K562 (cell line): ENCODE measurements around the gene DELE1. TPM values are rescaled to one million over a fixed set of nuclear protein-coding genes. Genes with fewer than 3 reads are reported as not detected.

Experiments
- ATAC-seq: fragments of 200-7000 bp; cut with Tn5 transposase; 3 replicates; pipeline ENCODE4 v1.9.1; 2020; ENCODE audit warnings: moderate library complexity
- BruUV-seq: library from RNA; stranded (reverse); fragments of 400-500 nt; replicated peaks from 2 replicates; lab custom pipeline; 2021; lab: Mats Ljungman, UMichigan
- CTCF ChIA-PET: fragments of 300-600 bp; formaldehyde crosslinking; extraction: SDS; loops from one replicate; lab custom pipeline; 2021; ENCODE audit warnings: low intra/inter-chr PET ratio; lab: Yijun Ruan, JAX
- POLR2A ChIA-PET: fragments of 300-600, 350-650 bp; sonication (Branson Sonifier 250); formaldehyde crosslinking; extraction: SDS; loops from one replicate; lab custom pipeline; 2021; ENCODE audit warnings: antibody characterized with exemption, inconsistent platforms; lab: Yijun Ruan, JAX
- DNase-seq, 4 experiments: peaks; one replicate each; pipeline versions ENCODE4 v3.0.0 to v3.0.0-alpha.2; 2011 to 2018; ENCODE audit warnings: low spot score in 3 of 4, mixed read lengths in 3 of 4; ENCODE audit errors: extremely low read depth in 1 of 4
- FAIRE-seq: peaks from 2 replicates; lab custom pipeline; 2011; peaks lifted over from hg19 to GRCh38; lab: Jason Lieb, UNC
- H2AFZ ChIP-seq: 2 replicates; pipeline ENCODE4 v1.6.0; 2011; ENCODE audit warnings: low read depth, low read length, control low read depth, inconsistent platforms
- H3K27ac ChIP-seq: fragments of 200-600 bp; 3 replicates; pipeline ENCODE4 v1.8.0; 2011; ENCODE audit warnings: low read depth, mild to moderate bottlenecking, control low read depth, inconsistent platforms, low read length, moderate library complexity, mixed read lengths; ENCODE audit errors: extremely low read depth
- H3K27me3 ChIP-seq, 2 experiments: fragments of 300-600 bp in 1 of 2; 2 replicates in 1 of 2; 3 replicates in 1 of 2; pipeline versions ENCODE4 v1.6.0 to v1.8.0; 2011; ENCODE audit warnings: inconsistent platforms in 2 of 2, low read length in 2 of 2, mild to moderate bottlenecking in 1 of 2, mixed read lengths in 1 of 2, moderate library complexity in 1 of 2; ENCODE audit not compliant: control insufficient read depth in 2 of 2, insufficient read depth in 2 of 2
- H3K36me3 ChIP-seq: fragments of 300-600 bp; 3 replicates; pipeline ENCODE4 v1.8.0; 2011; ENCODE audit warnings: mild to moderate bottlenecking, low read length, inconsistent platforms; ENCODE audit not compliant: control insufficient read depth, insufficient read depth
- H3K4me1 ChIP-seq, 2 experiments: fragments of 200-600 bp in 1 of 2; replicated peaks in 1 of 2; 2 replicates in 1 of 2; 3 replicates in 1 of 2; pipeline versions ENCODE4 v1.5.1 to v1.8.0; 2011; ENCODE audit warnings: inconsistent platforms in 2 of 2, low read length in 2 of 2, mild to moderate bottlenecking in 1 of 2, mixed read lengths in 1 of 2, moderate library complexity in 1 of 2; ENCODE audit not compliant: control insufficient read depth in 2 of 2, insufficient read depth in 2 of 2
- H3K4me2 ChIP-seq: 2 replicates; pipeline ENCODE4 v1.6.1; 2011; ENCODE audit warnings: low read length, control low read depth, inconsistent platforms, mixed read lengths; ENCODE audit not compliant: insufficient read depth
- H3K4me3 ChIP-seq: fragments of 200-600 bp; sonication (generic), shearing (Covaris generic); 2 replicates; pipeline ENCODE4 v1.5.1; 2016; ENCODE audit warnings: control low read depth, inconsistent platforms
- H3K79me2 ChIP-seq: fragments of 200-600 bp; 3 replicates; pipeline ENCODE4 v1.8.0; 2011; ENCODE audit warnings: low read length, inconsistent platforms; ENCODE audit not compliant: control insufficient read depth, insufficient read depth
- H3K9ac ChIP-seq, 2 experiments: 2 replicates each; pipeline versions ENCODE4 v1.6.0 to v1.6.1; 2011; ENCODE audit warnings: low read depth in 2 of 2, low read length in 2 of 2, control low read depth in 1 of 2, inconsistent platforms in 1 of 2, mild to moderate bottlenecking in 1 of 2, mixed read lengths in 1 of 2; ENCODE audit not compliant: insufficient read depth in 1 of 2
- H3K9me1 ChIP-seq: one replicate; pipeline ENCODE4 v1.6.0; 2011; ENCODE audit warnings: inconsistent platforms, mild to moderate bottlenecking, low read length, moderate library complexity; ENCODE audit not compliant: control insufficient read depth, insufficient read depth
- H3K9me3 ChIP-seq: replicated peaks from 2 replicates; pipeline ENCODE4 v1.5.1; 2011; ENCODE audit warnings: low read depth, low read length, inconsistent platforms; ENCODE audit not compliant: control insufficient read depth, insufficient read depth
- H4K20me1 ChIP-seq: replicated peaks from 2 replicates; pipeline ENCODE4 v1.6.1; 2011; ENCODE audit warnings: low read length, inconsistent platforms, mixed read lengths; ENCODE audit not compliant: control insufficient read depth, insufficient read depth
- HDAC8 ChIP-seq: fragments of 450-650 bp; IDR thresholded peaks from 2 replicates; pipeline ENCODE4 v1.6.1; 2016; ENCODE audit warnings: mild to moderate bottlenecking, missing genetic modification characterization, moderate library complexity, missing compliant biosample characterization
- HSF4 ChIP-seq: fragments of 250-450 bp; sonication (Bioruptor Pico); IDR thresholded peaks from 2 replicates; pipeline ENCODE4 v2.1.2; 2022; ENCODE audit warnings: mild to moderate bottlenecking, moderate library complexity, borderline replicate concordance
- NFATC3 ChIP-seq: fragments of 450-650 bp; IDR thresholded peaks from 2 replicates; pipeline ENCODE4 v1.6.1; 2017; ENCODE audit warnings: mild to moderate bottlenecking
- PTBP1 ChIP-seq: fragments of 200-400 bp; formaldehyde crosslinking; IDR thresholded peaks from 2 replicates; pipeline ENCODE4 v1.6.1; 2017; ENCODE audit warnings: low read depth, low read length
- SIN3A ChIP-seq, 2 experiments: fragments of 150-350 bp in 1 of 2; IDR thresholded peaks; 2 replicates each; pipeline ENCODE4 v1.6.1; 2011 to 2016; ENCODE audit warnings: borderline replicate concordance in 2 of 2, low read depth in 2 of 2, low read length in 2 of 2, mild to moderate bottlenecking in 2 of 2, moderate library complexity in 2 of 2; ENCODE audit not compliant: control insufficient read depth in 1 of 2
- SREBF1 ChIP-seq: fragments of 150-350 bp; IDR thresholded peaks from 2 replicates; pipeline ENCODE4 v1.6.1; 2014; ENCODE audit warnings: antibody characterized with exemption, low read depth, low read length, borderline replicate concordance
- TRIM24 ChIP-seq, 2 experiments: fragments of 450-650 bp; IDR thresholded peaks; 2 replicates each; pipeline ENCODE4 v1.6.1; 2016
- YY1 ChIP-seq, 3 experiments: IDR thresholded peaks; 2 replicates each; pipeline ENCODE4 v1.6.1; 2011; ENCODE audit warnings: low read length in 2 of 3, mild to moderate bottlenecking in 2 of 3, moderate library complexity in 2 of 3, borderline replicate concordance in 1 of 3, control low read depth in 1 of 3, low read depth in 1 of 3; ENCODE audit not compliant: insufficient read depth in 3 of 3, insufficient replicate concordance in 2 of 3, control insufficient read depth in 1 of 3, insufficient read length in 1 of 3; ENCODE audit errors: extremely low read depth in 1 of 3
- ZBED1 ChIP-seq: IDR thresholded peaks from 2 replicates; pipeline ENCODE4 v1.6.1; 2014
- ZFPM2 ChIP-seq: fragments of 250-450 bp; sonication (Bioruptor Pico); IDR thresholded peaks from 2 replicates; pipeline ENCODE4 v1.5.1; 2022; ENCODE audit warnings: mild to moderate bottlenecking
- ZNF175 ChIP-seq: fragments of 200-800 bp; sonication (Bioruptor generic); IDR thresholded peaks from 2 replicates; pipeline ENCODE4 v1.6.1; 2016; ENCODE audit warnings: low read depth, mild to moderate bottlenecking, missing genetic modification characterization, missing compliant biosample characterization
- ZNF282 ChIP-seq: sonication (generic); formaldehyde crosslinking; IDR thresholded peaks from 2 replicates; pipeline ENCODE4 v1.8.1; 2023; ENCODE audit warnings: missing genetic modification reagents
- WGBS: fragments of 100-300 bp; shearing (Covaris generic); methylation state at CpG from one replicate; pipeline ENCODE4 v1.1.6; 2016; ENCODE audit warnings: low coverage, mixed read lengths; ENCODE audit not compliant: insufficient coverage; ENCODE audit errors: missing lambda C conversion rate; 5-methylcytosine and 5-hydroxymethylcytosine counted together
- in situ Hi-C: fragments of 300-500 bp; cut with MboI; formaldehyde crosslinking; loops from 4 replicates; pipeline ENCODE4 v1.15.0; 2018; ENCODE audit warnings: inconsistent platforms, mixed read lengths
- intact Hi-C: fragments of 100-400 bp; cut with micrococcal nuclease; formaldehyde crosslinking; loops from 2 replicates; pipeline ENCODE4 v1.14.2; 2022
- polyA plus RNA-seq, 8 experiments: library from polyadenylated mRNA; depleted of rRNA in 4 of 8; stranded (reverse) in 5 of 8; unstranded in 3 of 8; fragments of >200 nt; fragmentation: Nextera tagmentation in 2 of 8; fragmentation: Illumina TruSeq in 1 of 8; extraction: Ambion mirVana in 2 of 8; extraction: Trizol in 1 of 8; gene quantifications; 2 replicates each; pipeline versions ENCODE4 v1.2.1 to v1.2.3, GENCODE V29; 2011 to 2014; ENCODE audit warnings: inconsistent platforms in 1 of 8, missing spikeins in 1 of 8
- total RNA-seq, 7 experiments: library from RNA; depleted of rRNA in 6 of 7; stranded (reverse); fragments of >200 nt in 6 of 7; fragmentation: Illumina TruSeq in 2 of 7; extraction: Trizol in 2 of 7; gene quantifications; 2 replicates each; pipeline versions ENCODE4 v1.2.1 to v1.2.3, GENCODE V29; 2011 to 2021; ENCODE audit warnings: low replicate concordance in 1 of 7
- TF ChIP-seq, protein P1 (sequence below): fragments of 250-450 bp; sonication (Bioruptor Pico); IDR thresholded peaks from 2 replicates; pipeline ENCODE4 v1.4.0; 2020; ENCODE audit warnings: mild to moderate bottlenecking, moderate library complexity

DELE1 gene
- total and polyA plus RNA-seq, 9 of the 15 experiments (the other 6 are each of a cell fraction or from before 2014, with no cell fraction given) = 16.6 to 74.4 (median 49.8) TPM

DNA sequence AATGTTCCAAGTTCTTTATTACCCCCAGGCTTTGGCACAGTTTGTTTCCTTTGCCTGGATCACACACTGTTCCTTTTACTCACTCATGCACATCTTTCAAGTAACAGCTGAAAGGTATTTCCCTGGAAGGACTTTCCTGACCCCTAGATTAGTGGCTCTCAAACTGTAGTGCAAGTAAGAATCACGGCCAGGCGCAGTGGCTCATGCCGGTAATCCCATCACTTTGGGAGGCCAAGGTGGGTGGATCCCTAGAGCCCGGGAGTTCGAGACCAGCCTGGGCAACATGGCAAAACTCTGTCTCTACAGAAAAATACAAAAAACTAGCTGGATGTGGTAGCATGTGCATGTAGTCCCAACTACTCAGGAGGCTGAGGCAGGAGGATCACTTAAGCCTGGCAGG, 19.1 kb upstream of the DELE1 start:
- intact Hi-C loops = no loop called here
- DNase-seq = no peak
- no peaks in the 10 kb centered on the region for H3K79me2 ChIP-seq
- H3K9me3 ChIP-seq = no peaks in the 10 kb centered on the region
- peaks cover 15 to 19% of the 10 kb centered on the region in 2 experiments for H3K4me1 ChIP-seq
- H3K4me3 ChIP-seq = no peak overlapping the region
- in situ Hi-C loops = no loop called here
- H3K27ac ChIP-seq = no peak overlapping the region
- no peak overlapping the region for H3K9ac ChIP-seq
- POLR2A ChIA-PET = no interaction called here
- BruUV-seq = no TSS peak
- no peak for ATAC-seq
- H4K20me1 ChIP-seq = no peaks in the 10 kb centered on the region
- no peaks in the 10 kb centered on the region for H3K36me3 ChIP-seq
- CTCF ChIA-PET = no interaction called here
- H3K27me3 ChIP-seq = no peaks in the 10 kb centered on the region
- no peak overlapping the region for H3K4me2 ChIP-seq
- no peaks in the 10 kb centered on the region for H3K9me1 ChIP-seq
- no peak for FAIRE-seq
- 60% methylated on average over 5 of the region's 5 CpGs for WGBS
- H2AFZ ChIP-seq = no peak overlapping the region
- no peak for TF ChIP-seq TRIM24 (IDR thresholded peaks at IDR 0.05)
- no peak for TF ChIP-seq SREBF1
- no peak for TF ChIP-seq ZFPM2 (CRISPR knock-in tag)
- no peak for TF ChIP-seq SIN3A (IDR thresholded peaks at IDR 0.05; ENCODE audit: borderline replicate concordance in 2 of 2, control insufficient read depth in 1 of 2, low read depth in 2 of 2, low read length in 2 of 2)
- no peak for TF ChIP-seq NFATC3
- no peak for TF ChIP-seq PTBP1
- TF ChIP-seq ZNF175 (CRISPR knock-in tag) = no peak
- no peak for TF ChIP-seq HDAC8
- TF ChIP-seq ZBED1 = no peak
- TF ChIP-seq, protein P1, sequence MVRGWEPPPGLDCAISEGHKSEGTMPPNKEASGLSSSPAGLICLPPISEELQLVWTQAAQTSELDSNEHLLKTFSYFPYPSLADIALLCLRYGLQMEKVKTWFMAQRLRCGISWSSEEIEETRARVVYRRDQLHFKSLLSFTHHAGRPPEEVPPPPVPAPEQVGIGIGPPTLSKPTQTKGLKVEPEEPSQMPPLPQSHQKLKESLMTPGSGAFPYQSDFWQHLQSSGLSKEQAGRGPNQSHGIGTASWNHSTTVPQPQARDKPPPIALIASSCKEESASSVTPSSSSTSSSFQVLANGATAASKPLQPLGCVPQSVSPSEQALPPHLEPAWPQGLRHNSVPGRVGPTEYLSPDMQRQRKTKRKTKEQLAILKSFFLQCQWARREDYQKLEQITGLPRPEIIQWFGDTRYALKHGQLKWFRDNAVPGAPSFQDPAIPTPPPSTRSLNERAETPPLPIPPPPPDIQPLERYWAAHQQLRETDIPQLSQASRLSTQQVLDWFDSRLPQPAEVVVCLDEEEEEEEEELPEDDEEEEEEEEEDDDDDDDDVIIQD (CRISPR knock-in tag) = no peak
- no peak for TF ChIP-seq YY1 (IDR thresholded peaks at IDR 0.05; ENCODE audit: borderline replicate concordance in 1 of 3, control insufficient read depth in 1 of 3, extremely low read depth in 1 of 3, insufficient read depth in 3 of 3, insufficient read length in 1 of 3, insufficient replicate concordance in 2 of 3, low read depth in 1 of 3, low read length in 2 of 3)
- TF ChIP-seq ZNF282 (CRISPR knock-in tag) = no peak
- TF ChIP-seq HSF4 (CRISPR knock-in tag) = no peak
